SKM-1 (cell line): ENCODE results near the gene TFF1.

Experiments
- DNase-seq: peaks from one replicate; lab custom pipeline; 2025; ENCODE audit not compliant: unreplicated experiment; lab: John Stamatoyannopoulos, UW

Gene TFF1

GRCh38 chr21:42319851-42320572 is 46.3 kb downstream of the TFF1 start:
- DNase-seq, result peak; percentile 9

GRCh38 chr21:42319376-42319775 is 47.0 kb downstream of the TFF1 start:
- DNase-seq, result peak; percentile 81

DNA sequence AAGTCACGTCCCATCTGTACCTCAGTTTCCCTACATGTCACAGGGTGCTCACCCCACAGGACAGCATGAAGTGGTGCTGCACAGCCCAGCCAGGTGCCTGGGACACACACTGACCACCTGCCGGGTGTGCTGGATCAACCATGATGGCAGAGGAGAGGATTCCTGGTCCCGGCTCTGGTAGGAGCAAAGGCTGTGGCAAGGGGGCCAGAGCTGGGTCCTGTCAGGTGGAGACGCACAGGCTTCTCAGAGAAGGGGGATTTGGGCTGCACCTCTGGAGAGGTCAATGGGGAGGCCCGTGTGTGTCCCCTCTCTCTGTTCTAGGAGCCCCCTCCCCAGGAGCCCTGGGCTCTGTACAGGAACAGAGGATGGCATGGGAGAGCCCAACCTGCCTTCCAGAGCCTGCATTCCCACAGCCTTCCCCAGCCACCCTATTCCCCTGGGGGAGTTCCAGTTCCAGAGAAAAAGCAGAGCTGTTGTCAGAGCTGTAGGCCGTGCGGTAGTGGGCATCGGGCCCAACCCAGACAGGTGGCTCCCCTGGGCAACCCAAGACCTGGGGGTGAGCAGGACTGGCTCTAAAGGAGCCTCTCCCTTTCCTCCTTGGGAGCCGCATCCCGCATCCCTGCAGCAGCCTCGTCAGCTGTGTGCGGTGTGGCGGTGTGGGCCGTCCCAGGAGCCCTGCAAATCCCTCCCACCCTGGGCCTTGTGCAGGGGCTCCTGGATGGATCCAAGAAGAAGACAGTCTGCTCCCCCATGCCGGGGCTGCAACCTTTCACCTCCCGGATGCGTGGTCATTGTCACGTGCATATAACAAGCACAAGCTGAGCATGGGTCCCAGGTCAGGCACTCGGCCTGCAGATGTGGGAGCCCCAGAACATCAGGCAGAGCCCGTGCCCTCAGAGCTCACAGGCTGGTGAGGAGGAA is 48.2 kb downstream of the TFF1 start:
- DNase-seq, result no peak

DNA sequence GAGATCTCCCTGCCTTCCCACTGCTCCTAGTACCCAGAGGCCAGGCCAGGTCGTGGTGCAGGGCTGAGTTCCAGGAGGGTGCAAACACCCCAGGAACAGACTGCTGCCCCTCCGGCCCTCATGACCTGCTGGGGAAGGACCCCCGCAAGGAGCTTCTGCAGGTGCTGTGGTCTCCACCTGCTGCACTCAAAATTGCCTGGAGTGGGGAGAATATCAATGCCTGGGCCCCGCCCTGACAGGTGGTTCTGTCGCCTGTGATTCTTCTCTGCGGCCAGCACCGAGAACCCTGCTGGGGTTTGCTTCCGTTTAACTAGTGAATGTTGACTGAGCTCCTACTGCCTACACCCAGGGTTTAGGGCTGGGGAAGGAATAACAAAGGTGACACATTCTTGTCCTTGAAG is 49.0 kb downstream of the TFF1 start:
- no peak for DNase-seq

DNA sequence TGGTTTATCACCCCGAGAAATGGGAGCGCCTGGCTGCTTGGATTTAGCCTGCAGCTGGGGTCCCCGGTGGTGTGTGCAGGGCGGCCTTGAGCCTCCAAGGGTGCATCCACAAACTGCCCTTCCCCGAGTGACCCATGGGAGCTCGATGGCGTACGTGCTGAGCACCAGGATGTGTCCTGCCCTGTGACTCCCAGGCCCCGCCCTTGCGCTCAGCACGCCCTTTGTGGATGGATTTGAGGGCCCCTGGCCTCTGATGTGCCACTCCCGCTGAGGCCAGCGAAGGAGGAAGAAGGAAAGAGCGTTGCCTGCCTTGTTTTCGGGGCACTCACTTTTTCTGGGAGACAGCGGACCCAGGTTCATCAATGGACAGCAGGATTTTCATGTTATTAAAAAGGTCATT is 49.4 kb downstream of the TFF1 start:
- DNase-seq, result no peak

DNA sequence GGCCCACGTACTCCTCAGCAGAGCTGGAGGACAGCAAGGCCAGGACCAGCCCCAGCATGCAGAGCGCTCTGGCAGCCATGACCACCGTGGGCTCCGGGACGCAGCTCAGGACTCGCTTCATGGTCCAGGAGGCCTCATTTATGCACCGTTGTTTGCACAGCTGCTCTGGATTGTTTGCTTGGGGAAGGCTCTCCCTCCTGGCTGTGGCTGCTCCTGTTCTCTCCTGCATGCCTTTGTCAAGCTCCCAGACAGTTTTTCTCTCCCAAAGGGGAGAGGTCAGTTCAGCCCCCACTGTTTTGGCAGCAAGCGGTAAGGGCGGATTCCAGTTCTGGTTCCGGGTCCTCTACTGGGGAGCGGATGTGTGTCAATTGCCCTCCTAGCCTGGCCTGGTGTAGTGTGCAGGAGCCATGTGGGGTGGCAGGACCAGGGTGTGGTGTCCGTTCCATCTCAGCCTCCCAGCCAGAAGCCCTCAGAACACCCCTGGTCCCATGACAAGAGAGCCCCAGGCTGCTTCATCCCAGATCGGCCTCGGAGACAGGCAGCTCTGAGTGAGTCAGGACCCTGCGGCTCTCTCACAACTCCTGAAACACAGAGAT is 50.9 kb downstream of the TFF1 start, which contains the start of gene TFF3:
TSS of gene TFF3 (minus strand) at position 114 of the 596 bp plus-strand sequence. CDS start at position 79, 35 bp downstream.
- no peak for DNase-seq

- no peak for DNase-seq
These were observed 51.6 kb downstream of the TFF1 start for GRCh38 chr21:42314616-42315295.

GRCh38 chr21:42313501-42313969 is 52.8 kb downstream of the TFF1 start:
- no peak for DNase-seq

GRCh38 chr21:42312626-42313104 is 53.7 kb downstream of the TFF1 start:
- no peak for DNase-seq
